ENCODE measurements around the gene RAB24. TPM values are rescaled to one million over a fixed set of nuclear protein-coding genes. Genes with fewer than 3 reads are reported as not detected.

The RAB24 gene
- total and polyA plus RNA-seq, 7 donors = 14.9 to 38.2 (median 21.1) TPM

GRCh38 chr5:177325868-177326381 is 22.4 kb upstream of the RAB24 start:
- Histone ChIP-seq H3K4me3 (no peak overlapping the region), H3K4me1 (no peaks in the 10 kb centered on the region), H3K36me3 (ENCODE audit: insufficient read depth in 1 of 2, low read depth in 1 of 2) (peaks cover 0 to 40% of the 10 kb centered on the region in 2 donors), H3K9me3 (no peaks in the 10 kb centered on the region), H3K27me3 (ENCODE audit: insufficient read depth in 3 of 3, low read length in 2 of 3) (no peaks in the 10 kb centered on the region), H3K27ac (no peak overlapping the region)
- ATAC-seq (no peak), DNase-seq (no peak)
- TF ChIP-seq CTCF (IDR thresholded peaks at IDR 0.05) = no peak
- 73 to 81% (median 79%) methylated on average over 1 of the region's 1 CpG for WGBS, 3 donors
- intact Hi-C loops (cut with DNase I) = no loop called here

GRCh38 chr5:177320879-177321278 is 17.4 kb upstream of the RAB24 start:
- intact Hi-C loops (cut with DNase I) = no loop called here
- Histone ChIP-seq H3K27me3 (ENCODE audit: insufficient read depth in 3 of 3, low read length in 2 of 3) (no peaks in the 10 kb centered on the region), H3K4me1 (no peaks in the 10 kb centered on the region), H3K4me3 (no peak overlapping the region), H3K36me3 (ENCODE audit: insufficient read depth in 1 of 2, low read depth in 1 of 2) (peaks cover 0 to 9% of the 10 kb centered on the region in 2 donors), H3K9me3 (no peaks in the 10 kb centered on the region), H3K27ac (no peak overlapping the region)
- ATAC-seq (no peak), DNase-seq (peak in 1 of 2 donors; percentile 42)
- WGBS, 3 donors = 89 to 97% (median 90%) methylated on average over 7 of the region's 7 CpGs
- no peak for TF ChIP-seq CTCF (IDR thresholded peaks at IDR 0.05)

GRCh38 chr5:177319913-177320588 is 16.5 kb upstream of the RAB24 start:
- peaks cover 0 to 9% of the 10 kb centered on the region in 2 donors for H3K36me3 ChIP-seq (ENCODE audit: insufficient read depth in 1 of 2, low read depth in 1 of 2)
- no peaks in the 10 kb centered on the region for H3K9me3 ChIP-seq
- no peak overlapping the region for H3K4me3 ChIP-seq
- intact Hi-C loops (cut with DNase I) = loop anchor here in 1 of 2 donors (5.0 to 10.0 kb wide), 2 partner anchors 47 to 135 kb away; no protein-coding TSS in a partner anchor
- ATAC-seq = peak in 3 of 4 donors; percentile 56 to 62 (median 58)
- no peak for TF ChIP-seq CTCF (IDR thresholded peaks at IDR 0.05)
- no peak overlapping the region for H3K27ac ChIP-seq
- no peaks in the 10 kb centered on the region for H3K27me3 ChIP-seq (ENCODE audit: insufficient read depth in 3 of 3, low read length in 2 of 3)
- 81 to 92% (median 83%) methylated on average over 14 of the region's 14 CpGs for WGBS, 3 donors
- peak in 1 of 2 donors; percentile 49 for DNase-seq
- no peaks in the 10 kb centered on the region for H3K4me1 ChIP-seq

GRCh38 chr5:177317959-177318377 is 14.4 kb upstream of the RAB24 start:
- Histone ChIP-seq H3K4me3 (no peak overlapping the region), H3K9me3 (no peaks in the 10 kb centered on the region), H3K4me1 (peaks cover 2% of the 10 kb centered on the region), H3K27ac (no peak overlapping the region), H3K27me3 (ENCODE audit: insufficient read depth in 3 of 3, low read length in 2 of 3) (no peaks in the 10 kb centered on the region), H3K36me3 (ENCODE audit: insufficient read depth in 1 of 2, low read depth in 1 of 2) (peaks cover 0 to 9% of the 10 kb centered on the region in 2 donors)
- TF ChIP-seq CTCF (IDR thresholded peaks at IDR 0.05) = peak; percentile 86
- intact Hi-C loops (cut with DNase I) = loop anchor here (2.0 to 10.0 kb wide), 3 partner anchors 49 to 139 kb away; no protein-coding TSS in a partner anchor
- DNase-seq (peak; percentile 62 to 75), ATAC-seq (peak; percentile 64 to 77 (median 70))
- WGBS, 3 donors = 32 to 40% (median 33%) methylated on average over 7 of the region's 7 CpGs
